Activated CD8-positive, alpha-beta T cell treated with anti-CD3 and anti-CD28 coated beads for 36 hours (primary cell): Measurements from ENCODE around the gene NBAS. TPM values are rescaled to one million over a fixed set of nuclear protein-coding genes. Genes with fewer than 3 reads are reported as not detected.
A peak's percentile ranks its signal among the peaks of the same experiment; 100 is the strongest.
"Not testable (repeated sequence)": the region's sequence is repeated elsewhere in the genome, so short reads cannot be mapped to it uniquely, and the experiment has no call there.

Experiments used
- ATAC-seq: fragments of 200-7000 bp; cut with Tn5 transposase; one replicate; pipeline ENCODE4 v1.10.0; 2021; ENCODE audit warnings: mild to moderate bottlenecking, moderate library complexity
- CTCF ChIA-PET: fragments of 350-600 bp; sonication (Branson Sonifier 250); formaldehyde crosslinking; loops from one replicate; lab custom pipeline; 2021; ENCODE audit warnings: antibody characterized with exemption; lab: Charles Lee
- POLR2A ChIA-PET: fragments of 350-600 bp; sonication (Branson Sonifier 250); formaldehyde crosslinking; loops from one replicate; lab custom pipeline; 2021; ENCODE audit warnings: antibody characterized with exemption; lab: Charles Lee
- DNase-seq: peaks from one replicate; pipeline ENCODE4 v3.0.0-alpha.2; 2020
- H3K27ac Mint-ChIP-seq: one replicate; pipeline ENCODE4 v1.8.0; 2021; ENCODE audit warnings: mild to moderate bottlenecking, mixed read lengths
- H3K27me3 Mint-ChIP-seq: one replicate; pipeline ENCODE4 v1.8.0; 2021; ENCODE audit warnings: mixed read lengths
- H3K36me3 Mint-ChIP-seq: one replicate; pipeline ENCODE4 v1.8.0; 2021; ENCODE audit warnings: low read depth, mixed read lengths
- H3K4me1 Mint-ChIP-seq: one replicate; pipeline ENCODE4 v1.8.0; 2021; ENCODE audit warnings: low read depth, mixed read lengths
- H3K4me3 Mint-ChIP-seq: one replicate; pipeline ENCODE4 v1.8.0; 2021; ENCODE audit warnings: mild to moderate bottlenecking, moderate library complexity, mixed read lengths
- H3K9me3 Mint-ChIP-seq: one replicate; pipeline ENCODE4 v1.8.0; 2021; ENCODE audit warnings: mixed read lengths
- CTCF ChIP-seq: fragments of 200-600 bp; IDR thresholded peaks from one replicate; pipeline ENCODE4 v1.8.0; 2022; ENCODE audit warnings: antibody characterized with exemption, mild to moderate bottlenecking
- intact Hi-C: fragments of 100-400 bp; cut with micrococcal nuclease; formaldehyde crosslinking; loops from one replicate; pipeline ENCODE4 v1.10.0; 2022
- total RNA-seq, 2 experiments: library from RNA; stranded (reverse); gene quantifications; one replicate each; pipeline ENCODE4 v1.2.3, GENCODE V29; 2021

NBAS gene
- total RNA-seq, 2 experiments from 2014 or later, result 40.9 to 41.9 TPM

DNA sequence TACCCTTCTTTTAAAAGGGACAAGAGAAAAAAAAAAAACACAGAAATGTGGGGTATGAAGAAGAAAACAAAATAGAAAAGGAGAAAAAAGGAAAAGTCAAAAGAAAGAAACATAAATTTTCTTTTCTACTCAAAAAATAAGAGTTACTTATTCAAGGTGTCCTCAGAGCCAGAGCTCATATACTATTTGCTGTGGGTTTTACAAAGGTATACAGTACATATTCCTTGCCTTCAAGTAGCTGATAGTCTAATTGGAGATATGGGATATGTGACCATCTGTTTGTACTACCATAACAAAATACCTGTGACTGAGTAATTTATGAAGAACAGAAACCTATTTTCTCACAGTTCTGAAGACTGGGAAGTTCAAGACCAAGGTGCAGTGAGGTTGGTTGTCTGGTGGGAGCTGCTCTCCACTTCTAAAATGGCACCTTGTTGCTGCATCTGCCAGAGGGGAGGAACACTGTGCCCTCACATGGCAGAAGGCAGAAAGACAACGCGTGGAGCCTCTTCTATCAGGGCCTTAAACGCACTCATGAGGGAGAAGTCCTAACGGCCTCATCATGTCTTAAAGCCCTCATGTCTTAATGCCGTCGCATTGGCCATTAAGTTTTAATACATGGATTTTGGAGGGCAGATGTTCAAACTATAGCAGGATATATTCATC lies 33.9 kb downstream of the NBAS start:
- POLR2A ChIA-PET, result no interaction called here
- intact Hi-C loops, result no loop called here
- H3K36me3 Mint-ChIP-seq, result peaks cover 36% of the 10 kb centered on the region
- H3K4me3 Mint-ChIP-seq, result no peak overlapping the region
- no peak overlapping the region for H3K27ac Mint-ChIP-seq
- TF ChIP-seq CTCF, result no peak
- H3K27me3 Mint-ChIP-seq, result no peaks in the 10 kb centered on the region
- H3K4me1 Mint-ChIP-seq, result no peaks in the 10 kb centered on the region
- no peak for ATAC-seq
- peak; percentile 9 for DNase-seq
- CTCF ChIA-PET, result no interaction called here
- no peaks in the 10 kb centered on the region for H3K9me3 Mint-ChIP-seq

DNA sequence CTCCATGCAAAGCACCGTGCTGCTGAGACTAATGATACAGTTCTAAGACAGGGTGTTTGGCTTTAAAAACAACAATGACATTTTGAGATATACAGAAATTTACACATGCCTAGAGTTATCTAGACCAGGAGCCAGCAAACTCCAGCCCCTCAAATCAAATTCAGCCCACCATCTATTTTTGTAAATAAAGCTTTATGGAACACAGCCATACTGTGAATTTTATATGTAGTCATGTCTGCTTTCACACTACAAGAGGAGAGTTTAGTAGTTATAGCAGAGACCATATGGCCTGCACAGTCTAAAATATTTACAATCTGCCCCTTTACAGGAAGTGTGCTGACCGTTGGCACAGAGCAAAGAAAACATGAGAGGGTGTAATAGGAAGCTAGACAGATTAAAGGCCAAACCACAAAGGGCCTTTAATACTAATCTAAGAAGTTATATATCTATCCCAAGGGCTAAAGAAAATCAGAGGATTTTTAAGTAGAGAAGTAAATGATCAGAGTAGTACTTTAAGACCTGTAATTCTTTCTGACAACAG lies 39.4 kb downstream of the NBAS start:
- peaks cover 20% of the 10 kb centered on the region for H3K36me3 Mint-ChIP-seq
- H3K4me1 Mint-ChIP-seq, result peaks cover 2% of the 10 kb centered on the region
- H3K27ac Mint-ChIP-seq, result no peak overlapping the region
- POLR2A ChIA-PET, result no interaction called here
- no peaks in the 10 kb centered on the region for H3K9me3 Mint-ChIP-seq
- intact Hi-C loops, result no loop called here
- CTCF ChIA-PET, result no interaction called here
- H3K4me3 Mint-ChIP-seq, result no peak overlapping the region
- H3K27me3 Mint-ChIP-seq, result no peaks in the 10 kb centered on the region
- DNase-seq (no peak), ATAC-seq (no peak)
- no peak for TF ChIP-seq CTCF

DNA sequence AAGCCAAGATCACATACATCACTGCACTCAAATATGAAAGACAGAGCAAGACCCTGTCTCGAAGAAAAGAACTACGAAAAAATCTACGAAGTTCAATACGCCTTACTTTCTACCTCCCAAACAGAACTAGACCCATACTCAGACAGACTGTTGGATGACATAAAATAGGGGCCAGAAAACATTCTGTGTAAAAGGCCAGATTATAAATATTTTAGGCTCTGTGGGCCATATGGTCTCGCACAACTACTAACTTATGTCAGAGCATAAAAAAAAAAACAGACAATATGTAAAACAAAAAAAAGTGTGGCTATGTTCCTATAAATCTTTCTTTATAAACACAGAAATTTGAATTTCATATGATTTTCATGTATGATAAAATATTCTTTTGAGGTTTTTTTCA lies 40.8 kb downstream of the NBAS start:
- no peak for ATAC-seq
- Mint-ChIP-seq H3K27me3 (no peaks in the 10 kb centered on the region), H3K27ac (no peak overlapping the region), H3K9me3 (no peaks in the 10 kb centered on the region), H3K36me3 (peaks cover 13% of the 10 kb centered on the region), H3K4me1 (peaks cover 2% of the 10 kb centered on the region), H3K4me3 (no peak overlapping the region)
- intact Hi-C loops, result no loop called here
- TF ChIP-seq CTCF, result no peak
- POLR2A ChIA-PET, result no interaction called here
- DNase-seq, result no peak
- CTCF ChIA-PET, result interaction anchor here (0.7 to 1.2 kb wide), 3 partner anchors 26 to 187 kb away, joined by 3 to 4 read pairs (median 3); no protein-coding TSS in a partner anchor

GRCh38 chr2:15518759-15519158 lies 42.4 kb downstream of the NBAS start:
- DNase-seq, H3K27ac Mint-ChIP-seq, H3K4me3 Mint-ChIP-seq, H3K4me1 Mint-ChIP-seq, POLR2A ChIA-PET, ATAC-seq, H3K27me3 Mint-ChIP-seq, CTCF ChIA-PET, H3K9me3 Mint-ChIP-seq, intact Hi-C loops: not testable (repeated sequence)
- H3K36me3 Mint-ChIP-seq, result peaks cover 16% of the 10 kb centered on the region

- CTCF ChIA-PET, result no interaction called here
- Mint-ChIP-seq H3K4me1 (peaks cover 2% of the 10 kb centered on the region), H3K9me3 (no peaks in the 10 kb centered on the region), H3K27ac (no peak overlapping the region), H3K36me3 (peaks cover 25% of the 10 kb centered on the region), H3K4me3 (no peak overlapping the region), H3K27me3 (no peaks in the 10 kb centered on the region)
- POLR2A ChIA-PET, result no interaction called here
- TF ChIP-seq CTCF, result no peak
- ATAC-seq (no peak), DNase-seq (no peak)
- intact Hi-C loops, result no loop called here
Observed at GRCh38 chr2:15517793-15518192, 43.3 kb downstream of the NBAS start.
